A549 (cell line): ENCODE data around the gene MAB21L3. TPM values are rescaled to one million over a fixed set of nuclear protein-coding genes. Genes with fewer than 3 reads are reported as not detected.

ENCODE experiments used
- ATAC-seq, 2 experiments: fragments of 200-7000 bp in 1 of 2; fragments of >200 bp in 1 of 2; cut with Nextera tagmentation in 1 of 2; cut with Tn5 transposase in 1 of 2; 3 replicates each; pipeline versions ENCODE4 v1.8.0 to v1.9.1; 2018 to 2020; ENCODE audit warnings: mild to moderate bottlenecking in 1 of 2, moderate library complexity in 1 of 2
- CTCF ChIA-PET: fragments of 300-600 bp; sonication (Branson Sonifier 250); formaldehyde crosslinking; extraction: SDS; loops from one replicate; lab custom pipeline; 2021; ENCODE audit warnings: antibody characterized with exemption, inconsistent platforms; lab: Yijun Ruan, JAX
- POLR2A ChIA-PET: fragments of 350-600 bp; formaldehyde crosslinking; extraction: SDS; loops from one replicate; lab custom pipeline; 2021; ENCODE audit warnings: antibody characterized with exemption, inconsistent platforms; lab: Yijun Ruan, JAX
- DNase-seq, 2 experiments: peaks; one replicate each; pipeline versions ENCODE4 v3.0.0 to v3.0.0-alpha.2; 2011 to 2016; ENCODE audit warnings: low read depth in 1 of 2, low spot score in 1 of 2
- FAIRE-seq: peaks from 2 replicates; lab custom pipeline; 2011; peaks lifted over from hg19 to GRCh38; lab: Jason Lieb, UNC
- H3K27ac ChIP-seq, 2 experiments: fragments of >200 bp; sonication (Bioruptor Twin); formaldehyde crosslinking; 3 replicates each; pipeline ENCODE4 v1.5.1; 2016 to 2017
- H3K4me1 ChIP-seq: fragments of >200 bp; sonication (Bioruptor Twin); formaldehyde crosslinking; 3 replicates; pipeline ENCODE4 v1.6.1; 2016
- H3K4me2 ChIP-seq: fragments of >200 bp; sonication (Bioruptor Twin); formaldehyde crosslinking; 3 replicates; pipeline ENCODE4 v1.6.1; 2016
- H3K4me3 ChIP-seq: fragments of >200 bp; sonication (Bioruptor Twin); formaldehyde crosslinking; 3 replicates; pipeline ENCODE4 v1.5.1; 2016
- H3K9me3 ChIP-seq: fragments of >200 bp; sonication (Bioruptor Twin); formaldehyde crosslinking; 3 replicates; pipeline ENCODE4 v1.6.1; 2016
- CBX8 ChIP-seq: fragments of 200-600 bp; sonication (generic); IDR thresholded peaks from 2 replicates; pipeline ENCODE4 v1.6.1; 2016
- CHD4 ChIP-seq: fragments of 200-600 bp; sonication (generic); IDR thresholded peaks from 2 replicates; pipeline ENCODE4 v1.6.1; 2016; ENCODE audit warnings: antibody characterized with exemption, mild to moderate bottlenecking, borderline replicate concordance
- EHF ChIP-seq: fragments of 250-450 bp; sonication (Bioruptor Pico); IDR thresholded peaks from 2 replicates; pipeline ENCODE4 v1.5.0; 2020; ENCODE audit warnings: mild to moderate bottlenecking
- EHMT2 ChIP-seq: fragments of 200-600 bp; sonication (generic); IDR thresholded peaks from 2 replicates; pipeline ENCODE4 v1.6.1; 2016; ENCODE audit warnings: antibody characterized with exemption, low read depth, mild to moderate bottlenecking, moderate library complexity
- ESRRA ChIP-seq: fragments of 150-350 bp; IDR thresholded peaks from 2 replicates; pipeline ENCODE4 v1.6.1; 2014; ENCODE audit warnings: mild to moderate bottlenecking, low read length, borderline replicate concordance
- GATA3 ChIP-seq: IDR thresholded peaks from 2 replicates; pipeline ENCODE4 v1.6.1; 2012; ENCODE audit warnings: borderline replicate concordance
- HDAC2 ChIP-seq: fragments of 200-600 bp; sonication (generic); IDR thresholded peaks from 2 replicates; pipeline ENCODE4 v1.6.1; 2016
- HOXB13 ChIP-seq: fragments of 250-450 bp; sonication (Bioruptor Pico); IDR thresholded peaks from 2 replicates; pipeline ENCODE4 v1.5.0; 2020; ENCODE audit warnings: low read depth, mild to moderate bottlenecking, moderate library complexity
- JUN ChIP-seq, 2 experiments: fragments of >200 bp; sonication (Bioruptor Twin); formaldehyde crosslinking; IDR thresholded peaks; 2 replicates in 1 of 2; 3 replicates in 1 of 2; pipeline ENCODE4 v1.6.1; 2016 to 2017
- POLR2A ChIP-seq: IDR thresholded peaks from 2 replicates; pipeline ENCODE4 v1.6.1; 2012; ENCODE audit warnings: mild to moderate bottlenecking, low read length
- RNF2 ChIP-seq: fragments of 200-600 bp; sonication (generic); IDR thresholded peaks from 2 replicates; pipeline ENCODE4 v1.6.1; 2016; ENCODE audit warnings: low read depth, mild to moderate bottlenecking, antibody characterized with exemption, moderate library complexity, borderline replicate concordance
- TFCP2L1 ChIP-seq: fragments of 250-450 bp; sonication (Bioruptor Pico); IDR thresholded peaks from 2 replicates; pipeline ENCODE4 v1.5.0; 2021; ENCODE audit warnings: mild to moderate bottlenecking
- ZSCAN20 ChIP-seq: fragments of 250-450 bp; sonication (Bioruptor Pico); IDR thresholded peaks from 2 replicates; pipeline ENCODE4 v1.8.0; 2022; ENCODE audit warnings: mild to moderate bottlenecking, moderate library complexity
- WGBS: methylation state at CpG from one replicate; pipeline ENCODE4 v1.1.6; 2017; ENCODE audit errors: missing lambda C conversion rate; 5-methylcytosine and 5-hydroxymethylcytosine counted together
- polyA plus RNA-seq, 4 experiments: library from polyadenylated mRNA; depleted of rRNA in 3 of 4; stranded (reverse); fragments of >200 nt; fragmentation: RNase III in 1 of 4; extraction: RNeasy Plus Mini Kit Qiagen cat#74134 plus additional on column Dnase treatment in 1 of 4; gene quantifications; 2 replicates in 3 of 4; 3 replicates in 1 of 4; pipeline ENCODE4 v1.2.3, GENCODE V29; 2011 to 2017
- TF ChIP-seq, protein P1 (sequence below): fragments of 200-600 bp; sonication (generic); IDR thresholded peaks from 2 replicates; pipeline ENCODE4 v1.6.1; 2016; ENCODE audit warnings: antibody characterized with exemption, mild to moderate bottlenecking, moderate library complexity
- TF ChIP-seq, protein P2 (sequence below): fragments of 450-650 bp; IDR thresholded peaks from 2 replicates; pipeline ENCODE4 v1.6.1; 2014; ENCODE audit warnings: antibody characterized with exemption

Gene MAB21L3
- polyA plus RNA-seq, 2 of the 4 experiments (the other 2 are of a cell fraction) = 0.03 to 0.09 TPM

DNA sequence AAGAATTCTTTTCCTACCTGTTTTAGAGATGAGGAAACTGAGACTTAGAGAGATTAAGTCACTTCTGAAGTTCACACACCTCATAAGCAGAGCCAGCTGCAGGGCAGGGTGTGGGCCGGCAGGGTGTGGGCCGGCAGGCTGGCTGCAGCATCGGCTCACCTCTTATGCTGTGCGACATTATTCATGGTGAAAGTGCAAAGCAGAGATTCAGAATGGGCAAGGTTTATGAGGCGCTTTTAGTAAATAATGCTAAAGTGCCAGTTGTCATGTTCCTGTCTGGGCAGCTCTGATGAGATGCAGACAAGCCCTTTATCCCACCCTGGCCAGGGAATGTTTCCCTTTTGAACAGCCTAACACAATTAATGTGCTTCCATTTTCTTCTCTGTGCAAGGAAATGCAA lies 14.6 kb downstream of the MAB21L3 start:
- Histone ChIP-seq H3K4me2 (0 out of 3 replicates have a peak overlapping the region, but pooled peaks have one; percentile 14), H3K9me3 (no peaks in the 10 kb centered on the region), H3K27ac (no peak overlapping the region)
- ATAC-seq (no peak), DNase-seq (no peak)
- WGBS = 22% methylated on average over 5 of the region's 5 CpGs
- CTCF ChIA-PET = interaction anchor here (2.6 to 4.2 kb wide), 2 partner anchors 13 to 359 kb away, joined by 16 read pairs; no protein-coding TSS in a partner anchor
- TF ChIP-seq ESRRA = no peak
- TF ChIP-seq, protein P1, sequence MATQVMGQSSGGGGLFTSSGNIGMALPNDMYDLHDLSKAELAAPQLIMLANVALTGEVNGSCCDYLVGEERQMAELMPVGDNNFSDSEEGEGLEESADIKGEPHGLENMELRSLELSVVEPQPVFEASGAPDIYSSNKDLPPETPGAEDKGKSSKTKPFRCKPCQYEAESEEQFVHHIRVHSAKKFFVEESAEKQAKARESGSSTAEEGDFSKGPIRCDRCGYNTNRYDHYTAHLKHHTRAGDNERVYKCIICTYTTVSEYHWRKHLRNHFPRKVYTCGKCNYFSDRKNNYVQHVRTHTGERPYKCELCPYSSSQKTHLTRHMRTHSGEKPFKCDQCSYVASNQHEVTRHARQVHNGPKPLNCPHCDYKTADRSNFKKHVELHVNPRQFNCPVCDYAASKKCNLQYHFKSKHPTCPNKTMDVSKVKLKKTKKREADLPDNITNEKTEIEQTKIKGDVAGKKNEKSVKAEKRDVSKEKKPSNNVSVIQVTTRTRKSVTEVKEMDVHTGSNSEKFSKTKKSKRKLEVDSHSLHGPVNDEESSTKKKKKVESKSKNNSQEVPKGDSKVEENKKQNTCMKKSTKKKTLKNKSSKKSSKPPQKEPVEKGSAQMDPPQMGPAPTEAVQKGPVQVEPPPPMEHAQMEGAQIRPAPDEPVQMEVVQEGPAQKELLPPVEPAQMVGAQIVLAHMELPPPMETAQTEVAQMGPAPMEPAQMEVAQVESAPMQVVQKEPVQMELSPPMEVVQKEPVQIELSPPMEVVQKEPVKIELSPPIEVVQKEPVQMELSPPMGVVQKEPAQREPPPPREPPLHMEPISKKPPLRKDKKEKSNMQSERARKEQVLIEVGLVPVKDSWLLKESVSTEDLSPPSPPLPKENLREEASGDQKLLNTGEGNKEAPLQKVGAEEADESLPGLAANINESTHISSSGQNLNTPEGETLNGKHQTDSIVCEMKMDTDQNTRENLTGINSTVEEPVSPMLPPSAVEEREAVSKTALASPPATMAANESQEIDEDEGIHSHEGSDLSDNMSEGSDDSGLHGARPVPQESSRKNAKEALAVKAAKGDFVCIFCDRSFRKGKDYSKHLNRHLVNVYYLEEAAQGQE = no peak
- TF ChIP-seq CHD4 = no peak
- TF ChIP-seq POLR2A = no peak
- TF ChIP-seq, all 56 proteins: peak for 0
- Histone ChIP-seq H3K4me1 (peaks cover 22% of the 10 kb centered on the region), H3K4me3 (no peak overlapping the region)
- no peak for FAIRE-seq
- POLR2A ChIA-PET = no interaction called here

DNA sequence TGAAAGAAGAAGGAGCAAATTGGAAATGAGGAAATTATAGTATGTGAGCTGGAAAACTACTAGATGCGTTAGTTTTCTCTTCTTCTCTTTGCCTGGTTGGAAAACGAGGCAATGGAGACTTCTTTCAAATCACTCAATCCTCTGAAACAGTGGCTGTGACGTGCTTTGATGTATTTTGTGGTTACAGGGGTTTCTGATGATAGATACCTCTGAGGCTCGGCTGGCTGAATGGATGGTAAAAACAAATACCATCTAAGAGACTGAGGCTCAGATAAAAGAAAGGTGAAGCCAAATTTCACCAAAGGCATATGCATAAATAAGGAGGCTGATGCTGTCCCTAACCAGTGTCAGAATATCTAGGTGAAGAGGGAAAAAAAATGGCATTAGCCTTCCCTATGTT lies 15.1 kb downstream of the MAB21L3 start:
- CTCF ChIA-PET = interaction anchor here (2.6 to 4.2 kb wide), 2 partner anchors 13 to 359 kb away, joined by 16 read pairs; no protein-coding TSS in a partner anchor
- Histone ChIP-seq H3K4me2 (no peak overlapping the region), H3K4me1 (peaks cover 22% of the 10 kb centered on the region), H3K9me3 (no peaks in the 10 kb centered on the region), H3K27ac (no peak overlapping the region)
- FAIRE-seq (no peak), ATAC-seq (no peak)
- 46% methylated on average over 4 of the region's 4 CpGs for WGBS
- no peak for TF ChIP-seq EHF (CRISPR knock-in tag)
- TF ChIP-seq, all 56 proteins: peak for 0
- DNase-seq = no peak
- POLR2A ChIA-PET = no interaction called here
- no peak overlapping the region for H3K4me3 ChIP-seq

DNA sequence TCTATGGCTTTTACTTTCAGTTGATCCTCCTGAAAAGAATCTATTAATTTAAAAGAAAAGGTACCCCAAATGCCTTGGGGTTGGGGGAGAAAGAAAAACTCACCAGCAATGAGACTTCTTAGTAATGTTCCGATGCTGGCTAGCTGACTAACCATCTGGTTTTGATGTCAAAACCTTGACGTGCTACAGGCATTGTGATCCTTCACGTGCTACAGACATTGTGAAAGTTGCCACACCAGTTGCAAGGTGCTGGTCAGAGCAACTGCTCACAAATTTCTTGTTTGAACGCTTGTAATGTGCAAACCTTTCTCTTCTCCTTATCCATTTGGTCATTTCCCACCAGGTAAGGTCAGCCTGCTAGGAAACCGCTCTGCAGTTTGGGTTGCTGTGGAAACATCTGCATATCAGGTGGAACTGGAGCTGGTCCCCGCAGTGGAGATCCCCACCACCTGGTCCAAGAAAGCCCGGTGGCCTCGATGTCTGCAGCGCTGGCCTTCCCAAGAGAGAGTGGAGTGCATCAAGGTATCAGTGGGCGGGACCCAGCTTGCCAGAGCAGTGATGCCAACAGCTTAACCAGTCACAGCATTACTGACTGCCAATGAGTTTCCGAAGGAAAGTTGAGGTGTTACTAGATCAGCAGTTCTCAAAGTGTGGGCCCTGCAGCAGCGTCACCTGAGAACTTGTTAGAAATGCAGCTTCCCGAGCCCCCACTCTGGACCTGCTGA lies 16.1 kb downstream of the MAB21L3 start:
- no peaks in the 10 kb centered on the region for H3K9me3 ChIP-seq
- CTCF ChIA-PET = interaction anchor here (1.0 kb wide), 1 partner anchor 12 kb away, joined by 4 read pairs; no protein-coding TSS in a partner anchor
- 64% methylated on average over 11 of the region's 13 CpGs for WGBS
- no peak overlapping the region for H3K27ac ChIP-seq
- no peak for DNase-seq
- ATAC-seq = no peak
- H3K4me1 ChIP-seq = peaks cover 18% of the 10 kb centered on the region
- H3K4me2 ChIP-seq = no peak overlapping the region
- no peak for FAIRE-seq
- POLR2A ChIA-PET = no interaction called here
- TF ChIP-seq, protein P2, sequence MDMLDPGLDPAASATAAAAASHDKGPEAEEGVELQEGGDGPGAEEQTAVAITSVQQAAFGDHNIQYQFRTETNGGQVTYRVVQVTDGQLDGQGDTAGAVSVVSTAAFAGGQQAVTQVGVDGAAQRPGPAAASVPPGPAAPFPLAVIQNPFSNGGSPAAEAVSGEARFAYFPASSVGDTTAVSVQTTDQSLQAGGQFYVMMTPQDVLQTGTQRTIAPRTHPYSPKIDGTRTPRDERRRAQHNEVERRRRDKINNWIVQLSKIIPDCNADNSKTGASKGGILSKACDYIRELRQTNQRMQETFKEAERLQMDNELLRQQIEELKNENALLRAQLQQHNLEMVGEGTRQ = no peak
- TF ChIP-seq TFCP2L1 (CRISPR knock-in tag) = no peak
- TF ChIP-seq GATA3 = no peak
- TF ChIP-seq CHD4 = no peak
- TF ChIP-seq CBX8 = no peak
- no peak for TF ChIP-seq ZSCAN20
- no peak for TF ChIP-seq EHMT2
- TF ChIP-seq HOXB13 (CRISPR knock-in tag) = no peak
- no peak for TF ChIP-seq HDAC2
- no peak for TF ChIP-seq RNF2
- TF ChIP-seq JUN (IDR thresholded peaks at IDR 0.05) = no peak
- TF ChIP-seq, all 56 proteins: peak for 0
- no peak overlapping the region for H3K4me3 ChIP-seq
